SH-SY5Y (cell line): ENCODE results near the gene LPIN2.

Experiments used
- GATA2 ChIP-seq: IDR thresholded peaks from 2 replicates; pipeline ENCODE4 v1.6.1; 2011; ENCODE audit warnings: mild to moderate bottlenecking, low read depth, low read length
- GATA3 ChIP-seq: IDR thresholded peaks from 2 replicates; pipeline ENCODE4 v1.6.1; 2011; ENCODE audit warnings: low read depth, mild to moderate bottlenecking, low read length, moderate library complexity

DNA sequence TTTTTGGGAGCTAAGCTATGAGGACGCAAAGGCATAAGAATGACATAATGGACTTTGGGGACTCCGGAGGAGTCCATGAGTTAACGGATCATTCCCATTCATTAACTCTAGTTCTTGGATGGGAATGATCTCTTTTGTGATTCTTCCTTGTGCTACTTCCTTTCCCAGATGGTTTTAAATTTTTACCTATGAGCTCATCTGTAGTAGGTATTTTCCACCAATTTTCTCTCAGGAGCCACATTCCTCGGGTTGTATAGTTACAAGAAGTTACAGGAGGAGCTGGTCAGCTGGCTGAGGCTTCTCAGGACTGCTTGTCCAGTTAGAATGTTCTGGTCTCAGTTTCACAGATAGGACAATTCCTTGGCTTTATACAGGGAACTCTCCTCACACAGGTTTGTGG is 42.9 kb upstream of the LPIN2 start:
- TF ChIP-seq GATA3, result no peak
- TF ChIP-seq GATA2, result no peak
